ENCODE results near the gene DSCAM.

The DSCAM gene

GRCh38 chr21:40540216-40540615, 306.7 kb downstream of the DSCAM start:
- no peak for DNase-seq (ENCODE audit: low read depth)

- no peak for DNase-seq (ENCODE audit: low read depth)
Observed at GRCh38 chr21:40534886-40535285, 312.1 kb downstream of the DSCAM start.

GRCh38 chr21:40531431-40532110, 315.4 kb downstream of the DSCAM start:
- DNase-seq (ENCODE audit: low read depth): no peak

GRCh38 chr21:40531016-40531415, 315.9 kb downstream of the DSCAM start:
- no peak for DNase-seq (ENCODE audit: low read depth)

- no peak for DNase-seq (ENCODE audit: low read depth)
Observed at GRCh38 chr21:40517646-40518045, 329.3 kb downstream of the DSCAM start.

- DNase-seq (ENCODE audit: low read depth): no peak
Observed at GRCh38 chr21:40516335-40516734, 330.6 kb downstream of the DSCAM start.

GRCh38 chr21:40512590-40512989, 334.4 kb downstream of the DSCAM start:
- no peak for DNase-seq (ENCODE audit: low read depth)

- no peak for DNase-seq (ENCODE audit: low read depth)
Observed at GRCh38 chr21:40507978-40508377, 339.0 kb downstream of the DSCAM start.

- no peak for DNase-seq (ENCODE audit: low read depth)
Observed at GRCh38 chr21:40505681-40506080, 341.3 kb downstream of the DSCAM start.

GRCh38 chr21:40505244-40505643, 341.7 kb downstream of the DSCAM start:
- no peak for DNase-seq (ENCODE audit: low read depth)

GRCh38 chr21:40504825-40505224, 342.1 kb downstream of the DSCAM start:
- DNase-seq (ENCODE audit: low read depth): no peak

- DNase-seq (ENCODE audit: low read depth): no peak
Observed at GRCh38 chr21:40496116-40496515, 350.8 kb downstream of the DSCAM start.

- no peak for DNase-seq (ENCODE audit: low read depth)
Observed at GRCh38 chr21:40490408-40490807, 356.6 kb downstream of the DSCAM start.

GRCh38 chr21:40489001-40489400, 358.0 kb downstream of the DSCAM start:
- no peak for DNase-seq (ENCODE audit: low read depth)

GRCh38 chr21:40481764-40482163, 365.2 kb downstream of the DSCAM start:
- no peak for DNase-seq (ENCODE audit: low read depth)

GRCh38 chr21:40474513-40474912, 372.4 kb downstream of the DSCAM start:
- no peak for DNase-seq (ENCODE audit: low read depth)

- no peak for DNase-seq (ENCODE audit: low read depth)
Observed at GRCh38 chr21:40472013-40472412, 374.9 kb downstream of the DSCAM start.

- DNase-seq (ENCODE audit: low read depth): no peak
Observed at GRCh38 chr21:40471103-40471502, 375.9 kb downstream of the DSCAM start.

GRCh38 chr21:40466893-40467483, 380.0 kb downstream of the DSCAM start:
- no peak for DNase-seq (ENCODE audit: low read depth)

- DNase-seq (ENCODE audit: low read depth): no peak
Observed at GRCh38 chr21:40465382-40465781, 381.6 kb downstream of the DSCAM start.

- DNase-seq (ENCODE audit: low read depth): no peak
Observed at GRCh38 chr21:40463176-40463575, 383.8 kb downstream of the DSCAM start.

GRCh38 chr21:40461008-40461407, 385.9 kb downstream of the DSCAM start:
- DNase-seq (ENCODE audit: low read depth): no peak

- DNase-seq (ENCODE audit: low read depth): no peak
Observed at GRCh38 chr21:40457741-40458140, 389.2 kb downstream of the DSCAM start.

GRCh38 chr21:40454057-40454456, 392.9 kb downstream of the DSCAM start:
- no peak for DNase-seq (ENCODE audit: low read depth)

Measured in stimulated activated CD8-positive, alpha-beta memory T cell treated with anti-CD3 and anti-CD28 coated beads, Interleukin-7, amount 100 ng/mL, for 24 hours (primary cell).